Kidney epithelial cell (primary cell): Measurements from ENCODE around the gene NCKAP5L. TPM values are rescaled to one million over a fixed set of nuclear protein-coding genes. Genes with fewer than 3 reads are reported as not detected.

ENCODE experiments used
- DNase-seq: peaks from one replicate; pipeline ENCODE4 v3.0.0-alpha.2; 2010; ENCODE audit warnings: low read depth
- H3K27me3 ChIP-seq: 2 replicates; pipeline ENCODE4 v1.6.0; 2011; ENCODE audit warnings: low read length; ENCODE audit not compliant: control insufficient read depth, insufficient read depth
- H3K36me3 ChIP-seq: 2 replicates; pipeline ENCODE4 v1.5.1; 2011; ENCODE audit warnings: low read length; ENCODE audit not compliant: control insufficient read depth, insufficient read depth
- H3K4me3 ChIP-seq: 2 replicates; pipeline ENCODE4 v1.5.1; 2011; ENCODE audit warnings: low read depth, mild to moderate bottlenecking, control low read depth, low read length
- CTCF ChIP-seq: IDR thresholded peaks from 2 replicates; pipeline ENCODE4 v1.5.1; 2011; ENCODE audit warnings: mild to moderate bottlenecking, moderate library complexity, low read length, control low read depth, inconsistent platforms; ENCODE audit not compliant: insufficient read depth, poor library complexity, severe bottlenecking
- total RNA-seq: library from RNA; depleted of rRNA; stranded (reverse); fragments of >200 nt; gene quantifications from 2 replicates; pipeline ENCODE4 v1.2.3, GENCODE V29; 2015

The NCKAP5L gene
- total RNA-seq, 1 donor from 2014 or later: 24.1 TPM

DNA sequence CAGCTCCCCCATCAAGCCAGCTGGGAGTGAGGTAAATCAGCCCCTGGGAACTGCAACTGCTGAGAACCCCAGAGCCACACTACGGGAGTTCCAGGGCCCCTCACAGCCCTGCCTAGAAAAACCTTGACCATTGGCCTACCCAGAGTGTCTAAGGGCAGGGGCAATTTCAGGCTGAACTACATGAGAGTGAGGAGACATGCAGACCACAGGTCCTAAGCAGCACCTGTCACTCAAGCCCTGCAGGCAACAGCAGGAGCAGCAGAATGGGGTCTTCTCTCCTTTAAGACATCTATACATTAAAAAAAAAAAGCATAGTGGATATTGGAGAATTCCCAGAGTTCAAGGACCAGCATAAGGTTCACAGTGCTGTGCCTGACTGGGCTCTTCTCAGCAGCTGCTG lies 4.9 kb downstream of the NCKAP5L start:
- no peak for TF ChIP-seq CTCF
- H3K4me3 ChIP-seq: no peak overlapping the region
- no peaks in the 10 kb centered on the region for H3K27me3 ChIP-seq
- no peaks in the 10 kb centered on the region for H3K36me3 ChIP-seq
- no peak for DNase-seq

GRCh38 chr12:49821373-49822287 lies 6.6 kb downstream of the NCKAP5L start:
- no peak for DNase-seq
- TF ChIP-seq CTCF: no peak
- Histone ChIP-seq H3K4me3 (no peak overlapping the region), H3K36me3 (no peaks in the 10 kb centered on the region), H3K27me3 (no peaks in the 10 kb centered on the region)

DNA sequence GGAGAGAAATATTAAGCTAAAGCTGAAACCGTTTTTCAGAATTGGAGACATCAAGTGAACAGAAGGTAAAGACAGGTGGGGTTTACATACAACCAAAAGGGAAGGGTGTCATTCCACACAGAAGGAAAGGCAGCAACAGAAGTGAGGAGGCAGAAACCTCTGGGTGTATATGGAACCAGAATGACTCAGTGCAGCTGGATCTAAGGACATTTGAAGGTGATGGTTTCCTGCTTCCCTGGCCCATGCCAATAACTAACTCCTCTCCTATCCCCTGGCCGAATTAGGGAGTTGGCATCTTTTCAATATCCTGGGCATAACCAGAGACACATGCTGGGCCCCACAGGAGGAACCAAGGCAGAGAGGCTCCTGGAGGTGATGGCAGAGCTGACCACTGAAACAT lies 8.4 kb downstream of the NCKAP5L start:
- Histone ChIP-seq H3K36me3 (no peaks in the 10 kb centered on the region), H3K4me3 (no peak overlapping the region), H3K27me3 (no peaks in the 10 kb centered on the region)
- no peak for TF ChIP-seq CTCF
- no peak for DNase-seq

DNA sequence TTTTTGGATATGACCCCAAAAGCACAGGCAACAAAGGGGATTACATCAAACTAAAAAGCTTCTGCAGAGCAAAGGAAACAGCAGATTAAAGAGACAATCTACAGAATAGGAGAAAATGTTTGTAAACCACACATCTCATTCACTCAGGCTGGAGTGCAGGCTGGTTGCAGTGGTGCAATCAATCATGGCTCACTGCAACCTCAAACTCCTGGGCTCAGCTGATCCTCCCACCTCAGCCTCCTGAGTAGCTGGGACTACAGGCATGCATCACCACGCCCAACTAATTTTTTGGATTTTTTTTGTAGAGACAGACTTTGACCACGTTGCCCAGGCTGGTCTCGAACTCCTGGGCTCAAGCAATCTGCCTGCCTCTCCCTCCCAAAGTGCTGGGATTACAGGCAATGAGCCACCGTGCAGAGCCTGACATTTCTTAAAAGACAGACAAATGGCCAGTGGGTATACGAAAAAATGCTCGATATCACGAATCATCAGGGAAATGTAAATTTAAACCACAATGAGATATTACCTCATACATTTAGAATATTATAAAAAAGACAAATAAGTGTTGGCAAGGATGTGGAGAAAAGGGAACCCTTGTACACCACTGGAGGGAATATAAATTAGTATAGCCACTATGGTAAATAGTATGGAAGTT lies 9.8 kb downstream of the NCKAP5L start:
- Histone ChIP-seq H3K27me3 (no peaks in the 10 kb centered on the region), H3K36me3 (no peaks in the 10 kb centered on the region), H3K4me3 (no peak overlapping the region)
- TF ChIP-seq CTCF: no peak
- no peak for DNase-seq

- DNase-seq: no peak
- TF ChIP-seq CTCF: no peak
- H3K36me3 ChIP-seq: no peaks in the 10 kb centered on the region
- H3K4me3 ChIP-seq: no peak overlapping the region
- H3K27me3 ChIP-seq: no peaks in the 10 kb centered on the region
These were observed 15.1 kb downstream of the NCKAP5L start for GRCh38 chr12:49813131-49813530.
